ENCODE measurements around the gene CABCOCO1.

The CABCOCO1 gene

DNA sequence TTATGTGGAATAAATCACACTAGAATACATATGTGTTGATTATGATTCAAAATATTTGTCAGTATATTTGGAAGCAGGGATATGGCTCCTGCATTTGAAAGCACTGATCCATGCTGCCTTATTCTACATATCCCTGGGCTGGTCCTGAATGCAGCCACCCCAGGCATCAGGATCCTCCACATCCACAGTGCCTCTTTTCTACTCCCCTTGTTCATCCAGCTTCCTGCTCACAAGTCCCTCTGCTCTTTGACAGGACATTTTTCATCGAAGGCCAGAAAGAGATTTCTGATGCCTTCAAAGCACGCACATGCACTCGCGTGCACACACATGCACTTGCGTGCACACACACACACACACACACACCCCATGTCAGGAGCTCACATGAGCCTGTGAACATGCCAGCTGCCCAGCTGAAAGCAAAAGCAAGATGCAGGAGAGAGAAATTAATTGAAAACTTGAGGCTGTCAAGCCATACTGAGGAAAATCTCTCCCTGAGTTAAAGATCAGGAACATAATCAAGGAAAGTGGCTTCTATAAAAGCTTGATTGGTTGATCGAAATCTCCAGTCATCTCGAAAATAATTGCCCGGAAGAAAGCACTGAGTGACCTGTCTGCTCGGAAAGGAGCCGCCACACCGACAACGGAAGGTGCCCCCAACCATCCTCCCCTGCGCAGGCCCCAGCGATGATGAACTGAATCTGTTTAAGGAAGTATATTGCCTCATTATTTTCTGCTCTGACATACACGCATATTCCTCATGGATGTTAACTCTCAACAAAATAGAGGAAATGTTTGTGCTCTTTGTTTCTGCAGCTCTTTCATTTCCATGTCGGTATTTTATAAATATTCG lies 134.8 kb downstream of the CABCOCO1 start:
- no peak for FAIRE-seq
- TF ChIP-seq POLR2A (IDR thresholded peaks at IDR 0.05; ENCODE audit: low read depth, low read length), result no peak

DNA sequence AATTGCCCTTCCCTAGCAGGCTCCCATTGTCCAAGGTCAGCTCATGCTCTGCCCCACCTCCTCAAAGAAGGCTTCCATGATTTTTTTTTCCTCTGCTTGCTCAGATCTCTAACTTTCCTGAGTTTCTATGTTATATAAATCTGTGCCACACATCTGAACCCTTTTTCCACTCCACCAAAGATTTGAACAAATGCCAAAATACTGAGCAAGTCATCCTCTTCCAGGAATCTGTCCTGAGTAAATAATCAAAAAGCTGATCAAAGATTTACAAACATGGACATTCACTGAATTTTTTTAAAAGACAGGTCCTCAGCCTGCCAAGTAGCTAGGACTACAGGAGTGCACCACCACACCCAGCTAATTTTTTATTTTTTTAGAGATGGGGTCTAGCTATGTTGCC lies 136.0 kb downstream of the CABCOCO1 start:
- FAIRE-seq, result no peak
- TF ChIP-seq POLR2A (IDR thresholded peaks at IDR 0.05; ENCODE audit: low read depth, low read length), result no peak

More for the DNA sequence above, 134.8 kb downstream of the CABCOCO1 start:
- DNase-seq (ENCODE audit: insufficient read length, low spot score), result no peak

DNA sequence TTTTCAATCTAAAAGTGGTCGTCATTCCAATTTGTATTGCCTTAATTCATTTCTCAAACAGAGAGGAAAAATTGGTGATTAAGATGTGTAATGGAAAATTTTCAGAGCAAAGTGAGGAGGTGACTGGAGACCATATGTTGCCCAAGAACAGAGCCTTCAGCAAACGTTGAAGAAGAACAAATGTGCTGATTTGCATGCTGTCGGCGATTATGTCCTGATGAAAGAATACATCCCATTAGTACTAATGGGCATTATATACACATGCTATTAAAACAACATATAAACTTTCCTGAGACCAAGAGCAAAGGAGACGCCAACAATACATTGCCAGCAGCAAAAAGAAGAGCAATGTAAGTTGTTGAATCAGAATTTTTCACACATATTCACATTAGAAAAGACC lies 138.8 kb downstream of the CABCOCO1 start:
- no peak for DNase-seq (ENCODE audit: insufficient read length, low spot score)
- no peak for FAIRE-seq
- TF ChIP-seq POLR2A (IDR thresholded peaks at IDR 0.05; ENCODE audit: low read depth, low read length), result no peak

More for the DNA sequence above, 136.0 kb downstream of the CABCOCO1 start:
- no peak for DNase-seq (ENCODE audit: insufficient read length, low spot score)

DNA sequence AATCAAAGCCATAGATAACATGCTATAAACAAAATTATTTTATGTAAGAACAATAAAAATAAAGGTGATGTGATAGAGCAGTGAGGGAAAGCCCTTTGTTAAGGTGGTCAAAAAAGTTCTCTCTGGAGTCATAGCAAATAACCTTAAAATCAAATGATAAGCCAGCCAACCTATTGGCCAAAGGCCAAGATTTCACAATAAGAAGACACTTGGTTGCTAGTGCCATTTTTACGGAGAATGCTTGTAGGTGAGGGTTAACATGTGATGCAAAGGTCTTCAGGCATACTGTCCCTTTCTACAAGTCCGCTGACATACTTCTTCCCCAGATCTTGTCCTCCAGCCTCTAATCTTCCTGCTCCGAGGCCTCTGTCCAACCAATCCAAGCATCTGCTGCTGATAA lies 140.5 kb downstream of the CABCOCO1 start:
- DNase-seq (ENCODE audit: insufficient read length, low spot score) (no peak), FAIRE-seq (no peak)
- TF ChIP-seq POLR2A (IDR thresholded peaks at IDR 0.05; ENCODE audit: low read depth, low read length), result no peak

GRCh38 chr10:61804414-61804813 lies 141.7 kb downstream of the CABCOCO1 start:
- DNase-seq (ENCODE audit: insufficient read length, low spot score) (no peak), FAIRE-seq (no peak)
- no peak for TF ChIP-seq POLR2A (IDR thresholded peaks at IDR 0.05; ENCODE audit: low read depth, low read length)

GRCh38 chr10:61805091-61805490 lies 142.4 kb downstream of the CABCOCO1 start:
- TF ChIP-seq POLR2A (IDR thresholded peaks at IDR 0.05; ENCODE audit: low read depth, low read length), result no peak

GRCh38 chr10:61810263-61810662 lies 147.5 kb downstream of the CABCOCO1 start:
- DNase-seq (ENCODE audit: insufficient read length, low spot score) (no peak), FAIRE-seq (no peak)
- no peak for TF ChIP-seq POLR2A (IDR thresholded peaks at IDR 0.05; ENCODE audit: low read depth, low read length)

More at GRCh38 chr10:61805091-61805490, 142.4 kb downstream of the CABCOCO1 start:
- FAIRE-seq (no peak), DNase-seq (ENCODE audit: insufficient read length, low spot score) (no peak)

DNA sequence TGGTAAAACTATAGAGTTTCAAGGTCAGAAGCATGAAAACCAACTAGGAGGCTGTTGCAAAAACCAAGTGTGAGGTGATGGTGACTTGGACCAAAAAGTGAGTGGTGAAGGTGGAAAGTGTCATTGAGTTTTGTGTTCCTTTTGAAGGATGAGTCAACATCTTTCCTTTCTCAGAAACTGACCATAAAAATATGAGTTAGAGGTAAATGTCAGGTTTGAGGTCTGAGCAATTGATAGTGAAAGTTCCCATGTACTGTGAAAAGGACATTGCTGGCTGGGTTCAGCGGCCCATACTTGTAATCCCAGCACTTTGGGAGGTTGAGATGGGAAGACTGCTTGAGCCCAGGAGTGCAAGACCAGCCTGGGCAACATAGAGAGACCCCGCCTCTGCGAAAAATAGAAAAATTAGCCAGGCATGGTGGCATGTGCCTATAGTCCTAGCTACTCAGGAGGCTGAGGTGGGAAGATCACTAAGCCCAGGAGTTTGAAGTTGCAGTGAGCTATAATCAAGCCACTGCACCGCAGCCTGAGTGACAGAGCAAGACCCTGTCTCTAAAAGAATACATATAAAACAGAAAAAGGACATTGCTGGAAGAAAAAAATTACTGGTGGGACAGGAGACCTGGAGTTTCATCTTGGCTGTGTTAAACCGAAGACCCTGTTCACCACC lies 149.5 kb downstream of the CABCOCO1 start:
- FAIRE-seq (no peak), DNase-seq (ENCODE audit: insufficient read length, low spot score) (no peak)
- no peak for TF ChIP-seq POLR2A (IDR thresholded peaks at IDR 0.05; ENCODE audit: low read depth, low read length)

DNA sequence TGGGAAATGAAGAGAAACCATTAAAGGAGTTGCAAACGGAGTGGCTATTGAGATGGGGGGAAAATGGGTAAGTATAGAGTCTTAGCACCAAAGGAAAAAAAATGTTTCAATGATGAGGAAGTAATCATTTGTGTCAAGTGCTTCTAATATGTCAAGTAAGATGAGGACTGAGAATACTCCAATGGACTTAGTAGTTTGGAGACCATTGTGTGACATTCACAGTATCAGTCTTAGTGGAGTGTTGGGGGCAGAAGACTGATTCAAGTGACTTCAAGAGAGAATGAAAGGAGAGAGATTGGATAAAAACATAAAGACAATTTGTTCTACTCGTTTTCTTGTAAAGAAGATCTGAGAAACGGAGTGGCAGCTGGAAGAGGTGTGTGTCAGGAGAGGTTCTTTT lies 150.2 kb downstream of the CABCOCO1 start:
- TF ChIP-seq POLR2A (IDR thresholded peaks at IDR 0.05; ENCODE audit: low read depth, low read length), result no peak
- FAIRE-seq, result no peak
- DNase-seq (ENCODE audit: insufficient read length, low spot score), result no peak

DNA sequence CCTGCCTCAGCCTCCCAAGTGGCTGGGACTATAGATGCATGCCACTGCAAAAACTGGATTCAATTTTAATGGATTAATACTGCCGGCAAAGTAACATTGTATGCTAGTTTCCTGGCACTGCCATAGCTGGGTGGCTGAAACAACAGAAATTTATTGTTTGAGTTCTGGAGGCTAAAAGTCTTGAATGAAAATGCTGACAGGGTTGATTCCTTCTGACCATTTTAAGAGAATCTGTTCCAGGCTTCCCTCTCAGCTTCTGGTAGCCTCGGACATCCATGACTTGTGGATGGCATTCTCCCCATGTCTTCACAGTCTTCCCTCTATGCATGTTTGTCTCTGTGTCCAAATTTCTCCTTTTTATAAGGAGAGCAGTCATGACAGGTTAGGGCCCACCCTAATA lies 151.4 kb downstream of the CABCOCO1 start:
- DNase-seq (ENCODE audit: insufficient read length, low spot score) (no peak), FAIRE-seq (no peak)
- TF ChIP-seq POLR2A (IDR thresholded peaks at IDR 0.05; ENCODE audit: low read depth, low read length), result no peak

GRCh38 chr10:61815496-61815895 lies 152.8 kb downstream of the CABCOCO1 start:
- DNase-seq (ENCODE audit: insufficient read length, low spot score) (no peak), FAIRE-seq (no peak)

More at GRCh38 chr10:61815496-61815895, 152.8 kb downstream of the CABCOCO1 start:
- TF ChIP-seq POLR2A (IDR thresholded peaks at IDR 0.05; ENCODE audit: low read depth, low read length), result no peak
